ENCODE measurements around the gene RBM38. TPM values are rescaled to one million over a fixed set of nuclear protein-coding genes. Genes with fewer than 3 reads are reported as not detected.
"Not testable (repeated sequence)": the region's sequence is repeated elsewhere in the genome, so short reads cannot be mapped to it uniquely, and the experiment has no call there.

The RBM38 gene
- total and polyA plus RNA-seq, 9 of the 15 experiments (the other 6 are each of a cell fraction or from before 2014, with no cell fraction given) = 0.28 to 82.4 (median 33.2) TPM

DNA sequence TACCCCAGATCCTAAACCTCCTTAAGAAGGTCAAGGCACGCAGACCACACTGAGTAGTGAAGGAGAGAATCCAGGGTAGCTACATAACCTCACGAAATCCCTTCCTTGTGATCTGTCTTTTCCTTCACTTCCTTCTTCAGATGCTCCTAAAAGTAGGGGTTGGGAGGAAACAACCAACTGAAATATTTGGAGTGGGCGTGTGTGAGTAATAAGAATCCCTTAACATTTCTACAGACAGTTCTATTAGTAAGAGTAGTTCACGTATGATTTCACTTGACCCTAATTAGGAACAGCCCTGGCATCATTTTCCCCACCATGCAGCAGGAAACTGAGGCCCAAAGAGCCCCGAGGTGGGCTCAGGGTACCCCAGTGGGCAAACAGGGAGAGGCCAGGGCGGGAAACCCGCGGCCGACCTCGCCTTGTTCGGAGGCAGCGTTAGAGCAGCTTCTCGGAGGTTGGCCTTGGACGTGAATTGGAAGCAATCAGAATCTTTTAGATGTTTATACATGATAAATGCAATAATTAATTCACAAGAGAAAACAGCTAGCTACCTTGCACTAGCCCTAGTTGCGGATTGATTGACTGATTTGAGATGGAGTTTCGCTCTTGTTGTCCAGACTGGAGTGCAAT is 41.0 kb upstream of the RBM38 start:
- ChIA-PET CTCF (ENCODE audit: low intra/inter-chr PET ratio) (no interaction called here), POLR2A (interaction anchor here (0.6 to 1.3 kb wide), 3 partner anchors 9 to 134 kb away, joined by 3 to 4 read pairs (median 3); no protein-coding TSS in a partner anchor)
- peaks cover 7% of the 10 kb centered on the region in 2 experiments for H3K4me1 ChIP-seq (replicated peaks in 1 of 2; ENCODE audit: control insufficient read depth in 2 of 2, insufficient read depth in 2 of 2, low read length in 2 of 2)
- no peak overlapping the region for H3K9ac ChIP-seq (ENCODE audit: insufficient read depth in 1 of 2, low read depth in 2 of 2, low read length in 2 of 2)
- DNase-seq (ENCODE audit: extremely low read depth in 1 of 4, low spot score in 3 of 4) (no peak), FAIRE-seq (no peak), ATAC-seq (no peak)
- H4K20me1 ChIP-seq (replicated peaks; ENCODE audit: control insufficient read depth, insufficient read depth, low read length) = peaks cover 10% of the 10 kb centered on the region
- no peak overlapping the region for H3K4me3 ChIP-seq
- WGBS (ENCODE audit: insufficient coverage, low coverage, missing lambda C conversion rate) = 74% methylated on average over 11 of the region's 16 CpGs
- H3K4me2 ChIP-seq (ENCODE audit: insufficient read depth, low read length) = peak overlapping the region; percentile 43; the same call in 1 of the 2 replicates
- H3K79me2 ChIP-seq (ENCODE audit: control insufficient read depth, insufficient read depth, low read length) = peaks cover 36% of the 10 kb centered on the region
- H3K27me3 ChIP-seq (ENCODE audit: control insufficient read depth in 2 of 2, insufficient read depth in 2 of 2, low read length in 2 of 2) = no peaks in the 10 kb centered on the region
- H3K9me1 ChIP-seq (ENCODE audit: control insufficient read depth, insufficient read depth, low read length) = no peaks in the 10 kb centered on the region
- in situ Hi-C loops (cut with MboI) (no loop called here), intact Hi-C loops (cut with micrococcal nuclease) (no loop called here)
- TF ChIP-seq, protein P1, sequence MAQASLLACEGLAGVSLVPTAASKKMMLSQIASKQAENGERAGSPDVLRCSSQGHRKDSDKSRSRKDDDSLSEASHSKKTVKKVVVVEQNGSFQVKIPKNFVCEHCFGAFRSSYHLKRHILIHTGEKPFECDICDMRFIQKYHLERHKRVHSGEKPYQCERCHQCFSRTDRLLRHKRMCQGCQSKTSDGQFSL (CRISPR knock-in tag; IDR thresholded peaks at IDR 0.05) = no peak
- TF ChIP-seq, protein P1 (tag; IDR thresholded peaks at IDR 0.05) = peak in 1 of 2 experiments; percentile 40; a peak in 1 of 4 replicates
- TF ChIP-seq EGR1 (conservative IDR thresholded peaks at IDR 0.05) (0 out of 2 replicates have a peak, but pooled peaks have one; percentile 6), EHMT2 (IDR thresholded peaks at IDR 0.05) (no peak)
- peaks cover 34% of the 10 kb centered on the region for H3K36me3 ChIP-seq (ENCODE audit: control insufficient read depth, insufficient read depth, low read length)
- H2AFZ ChIP-seq (ENCODE audit: low read depth, low read length) = peak overlapping the region; percentile 46; the same call in 1 of the 2 replicates
- BruUV-seq (replicated peaks) = no TSS peak
- H3K27ac ChIP-seq (ENCODE audit: extremely low read depth, low read depth, low read length) = no peak overlapping the region
- H3K9me3 ChIP-seq (replicated peaks; ENCODE audit: control insufficient read depth, insufficient read depth, low read depth, low read length) = no peaks in the 10 kb centered on the region

DNA sequence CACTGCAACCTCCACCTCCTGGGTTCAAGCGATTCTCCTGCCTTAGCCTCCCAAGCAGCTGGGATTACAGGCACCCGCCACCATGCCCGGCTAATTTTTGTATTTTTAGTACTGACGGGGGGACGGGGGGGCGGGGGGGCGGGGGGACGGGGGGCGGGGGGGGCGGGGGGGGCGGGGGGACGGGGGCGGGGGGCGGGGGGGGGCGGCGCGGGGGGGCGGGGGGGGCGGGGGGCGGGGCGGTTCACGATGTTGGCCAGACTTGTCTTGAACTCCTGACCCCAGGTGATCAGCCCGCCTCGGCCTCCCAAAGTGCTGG is 40.5 kb upstream of the RBM38 start:
- H3K9me1 ChIP-seq (ENCODE audit: control insufficient read depth, insufficient read depth, low read length); H4K20me1 ChIP-seq (replicated peaks; ENCODE audit: control insufficient read depth, insufficient read depth, low read length); CTCF ChIA-PET (ENCODE audit: low intra/inter-chr PET ratio); in situ Hi-C loops (cut with MboI); DNase-seq (ENCODE audit: extremely low read depth in 1 of 4, low spot score in 3 of 4); H3K9me3 ChIP-seq (replicated peaks; ENCODE audit: control insufficient read depth, insufficient read depth, low read depth, low read length); ATAC-seq; intact Hi-C loops (cut with micrococcal nuclease); BruUV-seq (replicated peaks); H3K27me3 ChIP-seq (ENCODE audit: control insufficient read depth in 2 of 2, insufficient read depth in 2 of 2, low read length in 2 of 2); H3K4me1 ChIP-seq (replicated peaks in 1 of 2; ENCODE audit: control insufficient read depth in 2 of 2, insufficient read depth in 2 of 2, low read length in 2 of 2); FAIRE-seq: not testable (repeated sequence)
- WGBS (ENCODE audit: insufficient coverage, low coverage, missing lambda C conversion rate) = 30% methylated on average over 5 of the region's 24 CpGs
- peak overlapping the region; percentile 96 for H3K4me3 ChIP-seq
- H2AFZ ChIP-seq (ENCODE audit: low read depth, low read length) = peak overlapping the region; percentile 98
- TF ChIP-seq, protein P1 (CRISPR knock-in tag; IDR thresholded peaks at IDR 0.05) = peak; percentile 84; the same call in 1 of the 2 replicates
- TF ChIP-seq, protein P1 (tag; IDR thresholded peaks at IDR 0.05) = peak in 1 of 2 experiments; percentile 47; a peak in 2 of 4 replicates
- TF ChIP-seq, protein P2, sequence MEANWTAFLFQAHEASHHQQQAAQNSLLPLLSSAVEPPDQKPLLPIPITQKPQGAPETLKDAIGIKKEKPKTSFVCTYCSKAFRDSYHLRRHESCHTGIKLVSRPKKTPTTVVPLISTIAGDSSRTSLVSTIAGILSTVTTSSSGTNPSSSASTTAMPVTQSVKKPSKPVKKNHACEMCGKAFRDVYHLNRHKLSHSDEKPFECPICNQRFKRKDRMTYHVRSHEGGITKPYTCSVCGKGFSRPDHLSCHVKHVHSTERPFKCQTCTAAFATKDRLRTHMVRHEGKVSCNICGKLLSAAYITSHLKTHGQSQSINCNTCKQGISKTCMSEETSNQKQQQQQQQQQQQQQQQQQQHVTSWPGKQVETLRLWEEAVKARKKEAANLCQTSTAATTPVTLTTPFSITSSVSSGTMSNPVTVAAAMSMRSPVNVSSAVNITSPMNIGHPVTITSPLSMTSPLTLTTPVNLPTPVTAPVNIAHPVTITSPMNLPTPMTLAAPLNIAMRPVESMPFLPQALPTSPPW (CRISPR knock-in tag; IDR thresholded peaks at IDR 0.05) = peak; percentile 89
- peaks cover 38% of the 10 kb centered on the region for H3K79me2 ChIP-seq (ENCODE audit: control insufficient read depth, insufficient read depth, low read length)
- peak overlapping the region; percentile 100 for H3K4me2 ChIP-seq (ENCODE audit: insufficient read depth, low read length)
- peak overlapping the region; percentile 91 for H3K27ac ChIP-seq (ENCODE audit: extremely low read depth, low read depth, low read length)
- peak overlapping the region; percentile 92 to 95 for H3K9ac ChIP-seq (ENCODE audit: insufficient read depth in 1 of 2, low read depth in 2 of 2, low read length in 2 of 2)
- H3K36me3 ChIP-seq (ENCODE audit: control insufficient read depth, insufficient read depth, low read length) = peaks cover 34% of the 10 kb centered on the region
- POLR2A ChIA-PET = interaction anchor here (0.6 to 1.3 kb wide), 3 partner anchors 8 to 134 kb away, joined by 3 to 4 read pairs (median 3); no protein-coding TSS in a partner anchor
